Germinal center (tissue), 1 donor: ENCODE results near the gene NDUFS6.
"Not testable (repeated sequence)": the region's sequence is repeated elsewhere in the genome, so short reads cannot be mapped to it uniquely, and the experiment has no call there.

Source experiments
- DNase-seq: peaks from one replicate; pipeline ENCODE4 v3.0.0; 2012; ENCODE audit warnings: mixed read lengths, low spot score

NDUFS6 gene

DNA sequence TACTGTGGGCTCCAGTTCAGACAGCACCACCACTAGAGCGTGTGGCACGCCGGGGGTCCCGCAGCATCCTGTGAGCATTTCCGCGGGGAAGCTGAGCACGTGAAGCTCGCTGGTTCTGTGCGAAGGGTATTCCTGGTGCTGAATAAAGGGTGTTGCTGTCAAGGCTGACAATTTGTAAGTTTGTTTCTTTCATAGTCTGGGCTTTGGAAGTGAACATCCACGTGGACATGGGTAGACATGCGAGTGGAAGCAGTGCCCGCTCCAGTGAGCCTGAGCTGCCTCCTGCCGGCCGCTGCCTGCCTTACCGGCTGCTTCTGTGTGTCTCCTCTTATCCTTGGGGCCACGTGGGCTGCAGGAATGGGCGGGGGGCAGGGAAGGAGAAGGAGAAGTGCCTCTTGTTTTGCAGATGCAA lies 14.7 kb downstream of the NDUFS6 start:
- DNase-seq = no peak

DNA sequence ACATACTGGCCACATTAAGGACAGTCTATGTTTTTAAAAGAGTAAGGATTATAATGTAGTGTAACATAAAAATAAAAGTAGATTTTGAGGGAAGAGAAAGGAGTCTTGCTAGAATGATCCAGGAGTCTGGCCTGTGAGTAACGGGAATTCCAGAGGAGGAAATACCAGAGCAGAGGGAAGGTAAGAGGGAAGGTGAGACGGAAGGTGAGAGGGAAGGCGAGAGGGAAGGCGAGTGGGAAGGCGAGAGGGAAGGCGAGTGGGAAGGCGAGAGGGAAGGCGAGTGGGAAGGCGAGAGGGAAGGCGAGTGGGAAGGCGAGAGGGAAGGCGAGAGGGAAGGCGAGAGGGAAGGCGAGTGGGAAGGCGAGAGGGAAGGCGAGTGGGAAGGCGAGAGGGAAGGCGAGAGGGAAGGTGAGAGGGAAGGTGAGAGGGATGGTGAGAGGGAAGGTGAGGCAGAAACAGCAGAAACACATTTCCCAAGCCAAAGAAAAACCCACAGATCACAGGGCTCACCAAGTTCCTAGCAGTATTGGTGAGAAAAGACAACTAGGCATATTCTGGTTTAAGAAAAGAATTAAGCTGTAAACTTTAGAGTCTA lies 15.4 kb downstream of the NDUFS6 start:
- not testable (repeated sequence) for DNase-seq

DNA sequence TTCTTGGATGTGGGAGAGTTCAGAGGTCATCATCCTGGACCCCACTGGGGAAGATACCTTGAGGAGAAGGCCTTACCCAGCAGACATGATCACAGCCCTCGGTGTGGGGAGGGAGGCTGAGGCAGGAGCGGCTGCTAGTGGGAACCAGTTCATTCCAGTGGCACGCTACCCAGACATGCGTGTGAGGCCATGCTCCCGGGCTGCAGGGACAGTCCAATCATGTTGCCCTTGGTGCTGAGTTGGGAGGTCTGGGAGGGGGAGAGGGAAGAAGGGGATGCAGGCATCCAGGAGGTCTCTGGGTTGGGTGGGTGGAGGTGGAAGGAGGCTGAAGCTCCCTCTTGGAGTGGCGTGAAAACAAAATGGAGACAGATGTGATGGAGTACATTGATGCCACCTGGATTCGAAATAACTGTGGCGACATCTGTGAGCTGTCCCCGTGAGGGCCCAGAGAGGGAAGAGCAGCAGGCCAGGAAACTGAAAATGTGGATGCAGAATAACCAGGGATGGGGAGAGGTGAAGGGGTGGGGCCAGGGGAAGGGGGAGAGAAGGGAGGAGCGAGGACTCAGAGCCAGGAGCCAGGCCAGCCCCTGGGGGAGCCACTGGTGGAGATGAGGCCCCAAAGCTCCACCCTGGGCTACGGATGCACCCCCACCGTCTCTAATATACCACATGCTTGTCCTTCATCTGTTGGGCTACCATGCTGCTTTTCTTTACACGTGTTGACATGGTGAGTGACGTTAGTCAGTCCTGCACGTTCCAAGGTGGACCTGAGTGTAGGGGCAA lies 16.2 kb downstream of the NDUFS6 start:
- no peak for DNase-seq

DNA sequence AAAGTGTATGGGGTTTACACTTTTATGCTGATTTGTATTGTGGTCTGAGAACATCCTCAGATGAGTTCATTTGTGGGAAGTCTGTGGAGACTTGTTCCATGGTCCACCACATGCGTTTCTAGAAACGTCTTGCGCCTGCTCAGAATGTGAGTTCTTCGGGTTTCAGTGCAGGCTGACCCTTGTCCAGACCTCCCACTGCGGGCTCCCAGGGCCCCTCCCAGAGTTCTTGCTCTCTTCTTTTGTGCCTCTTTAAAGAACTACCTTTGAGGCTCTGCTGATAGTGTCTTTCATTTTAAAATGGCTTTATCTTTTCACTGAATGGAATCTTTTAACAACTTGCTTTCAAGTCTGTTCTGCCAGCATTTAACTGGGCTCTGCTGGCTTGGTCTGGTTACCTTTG lies 17.6 kb downstream of the NDUFS6 start:
- DNase-seq = no peak

DNA sequence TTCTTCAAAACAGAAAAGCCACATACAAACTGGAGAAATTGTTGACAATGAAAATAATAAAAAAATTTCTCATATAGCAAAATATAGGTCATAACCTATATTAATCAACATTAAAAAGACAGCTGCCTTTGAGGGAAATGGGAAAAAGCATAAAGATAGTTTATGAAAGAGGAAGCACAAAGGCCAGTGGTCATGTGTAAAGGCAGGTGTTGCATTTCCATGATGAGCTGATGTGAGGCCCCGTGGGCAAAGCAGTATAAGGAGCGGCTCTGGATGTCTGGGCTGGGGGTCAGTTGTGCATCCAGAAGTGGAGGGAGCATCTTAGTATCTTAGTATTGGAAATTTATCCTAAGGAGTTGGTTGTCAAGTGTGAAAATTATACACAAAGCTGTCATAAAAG lies 18.3 kb downstream of the NDUFS6 start:
- DNase-seq = no peak

DNA sequence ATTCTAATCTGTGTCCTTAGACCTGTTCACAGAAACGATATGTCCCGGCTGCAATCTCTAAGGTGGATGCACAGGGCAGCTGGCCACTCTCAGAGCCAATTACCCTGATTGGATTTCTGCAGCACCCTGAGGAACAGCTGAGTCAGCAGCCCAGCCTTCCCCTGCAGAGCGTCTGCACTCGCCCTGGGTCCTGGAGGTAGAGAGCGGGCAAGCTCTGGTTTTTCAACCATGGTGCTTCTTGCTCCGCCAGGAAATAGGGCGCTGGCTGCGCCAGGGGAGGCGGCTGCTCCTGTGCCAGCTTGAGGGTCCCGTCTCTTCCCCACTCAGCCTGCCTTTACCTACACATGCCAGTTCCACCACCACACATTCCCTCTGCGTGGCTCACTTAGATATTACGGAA lies 19.2 kb downstream of the NDUFS6 start:
- no peak for DNase-seq

DNA sequence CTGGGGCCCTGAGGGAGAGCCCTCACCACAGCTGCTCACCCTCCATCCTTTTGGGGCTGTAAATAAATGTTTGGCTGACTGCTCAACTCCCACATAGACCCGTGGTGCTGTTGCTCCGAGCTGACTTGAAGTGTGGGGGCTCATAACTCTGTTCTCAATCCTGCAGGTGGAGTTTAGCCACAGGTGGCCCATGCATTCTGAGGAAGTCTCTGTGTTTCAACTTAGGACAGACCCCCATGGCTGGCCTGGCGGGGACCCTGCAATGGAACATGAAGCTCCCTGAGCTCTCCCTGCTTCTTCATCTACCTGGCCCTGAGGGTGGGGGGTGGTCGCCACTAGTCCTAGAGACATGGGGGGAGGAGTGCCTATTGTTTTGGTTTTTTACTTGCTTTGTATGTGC lies 19.7 kb downstream of the NDUFS6 start:
- no peak for DNase-seq

DNA sequence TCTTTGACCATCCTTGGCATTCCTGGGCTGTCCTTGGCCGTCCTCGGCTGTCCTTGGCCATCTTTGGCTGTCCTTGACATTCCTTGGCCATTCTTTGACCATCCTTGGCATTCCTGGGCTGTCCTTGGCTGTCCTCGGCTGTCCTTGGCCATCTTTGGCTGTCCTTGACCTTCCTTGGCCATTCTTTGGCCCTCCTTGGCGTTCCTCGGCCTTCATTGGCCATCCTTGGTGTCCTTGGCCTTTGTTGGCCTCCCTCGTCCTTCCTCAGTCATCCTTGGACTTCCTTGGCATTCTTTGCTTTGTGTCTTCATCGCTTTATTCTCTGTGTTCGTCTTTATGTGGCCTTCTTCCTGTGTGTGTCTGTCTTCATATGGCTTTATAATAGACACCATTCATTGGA lies 20.7 kb downstream of the NDUFS6 start:
- DNase-seq = no peak

DNA sequence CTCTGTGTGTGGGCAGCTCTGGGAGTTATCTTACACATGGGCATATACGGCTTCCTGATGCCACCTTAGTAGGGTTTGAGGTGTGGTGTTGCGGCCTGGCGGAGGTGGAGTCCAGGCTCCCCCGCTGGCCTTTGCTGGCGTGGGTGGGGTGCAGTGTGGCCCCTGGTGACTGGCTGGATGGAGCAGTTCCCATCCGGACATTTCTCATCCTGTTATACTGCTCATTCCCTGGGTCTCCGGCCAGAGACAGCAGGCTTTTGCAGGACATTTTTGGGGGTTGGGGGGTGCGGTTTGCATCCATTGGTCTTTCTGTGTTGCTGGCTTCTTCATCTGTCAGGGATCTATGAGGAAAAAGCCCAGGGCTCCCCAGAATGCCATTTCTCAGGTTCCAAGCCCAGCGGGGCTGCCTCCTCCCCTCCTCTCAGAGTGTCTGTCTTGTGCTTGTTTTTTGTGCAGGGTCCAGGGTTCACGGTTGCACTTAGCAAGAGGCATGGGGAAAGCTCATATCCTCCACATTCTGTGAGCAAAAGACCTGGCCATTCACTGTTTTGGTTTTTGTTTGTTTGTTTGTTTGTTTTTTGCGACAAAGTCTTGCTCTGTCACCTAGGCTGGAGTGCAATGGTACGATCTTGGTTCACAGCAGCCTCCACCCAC lies 22.3 kb downstream of the NDUFS6 start:
- DNase-seq = no peak

DNA sequence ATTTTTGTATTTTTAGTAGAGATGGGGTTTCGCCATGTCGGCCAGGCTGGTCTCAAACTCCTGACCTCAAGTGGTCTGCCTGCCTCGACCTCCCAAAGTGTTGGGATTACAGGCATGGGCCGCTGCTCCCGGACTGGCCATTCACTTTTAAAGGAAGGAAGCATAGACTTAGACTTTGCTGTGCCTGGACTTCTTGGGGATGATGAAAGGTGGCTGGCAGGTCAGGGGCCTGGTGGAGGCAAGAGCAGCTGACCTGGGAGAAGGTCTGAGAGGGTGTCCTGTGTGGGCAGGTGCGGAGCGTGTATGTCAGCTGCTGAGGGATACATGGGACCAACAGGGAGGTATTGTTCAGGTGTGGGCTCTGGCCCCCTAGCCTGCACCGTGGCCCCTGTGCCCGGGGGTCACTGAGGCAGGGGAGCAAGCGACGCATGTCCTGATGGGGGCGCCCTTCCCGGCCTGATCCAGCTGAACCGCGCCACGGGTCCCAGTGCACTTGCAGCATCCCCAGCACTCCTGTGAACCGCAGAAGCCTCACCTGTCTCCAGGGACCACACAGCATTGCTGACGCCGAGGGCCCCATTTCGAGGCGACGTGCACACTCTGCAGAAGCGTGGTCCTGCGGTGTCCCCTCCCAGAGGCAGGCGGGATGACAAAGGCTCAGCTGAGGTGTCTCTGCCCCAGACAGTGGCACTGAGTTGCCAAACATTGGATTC lies 23.1 kb downstream of the NDUFS6 start:
- DNase-seq = no peak

DNA sequence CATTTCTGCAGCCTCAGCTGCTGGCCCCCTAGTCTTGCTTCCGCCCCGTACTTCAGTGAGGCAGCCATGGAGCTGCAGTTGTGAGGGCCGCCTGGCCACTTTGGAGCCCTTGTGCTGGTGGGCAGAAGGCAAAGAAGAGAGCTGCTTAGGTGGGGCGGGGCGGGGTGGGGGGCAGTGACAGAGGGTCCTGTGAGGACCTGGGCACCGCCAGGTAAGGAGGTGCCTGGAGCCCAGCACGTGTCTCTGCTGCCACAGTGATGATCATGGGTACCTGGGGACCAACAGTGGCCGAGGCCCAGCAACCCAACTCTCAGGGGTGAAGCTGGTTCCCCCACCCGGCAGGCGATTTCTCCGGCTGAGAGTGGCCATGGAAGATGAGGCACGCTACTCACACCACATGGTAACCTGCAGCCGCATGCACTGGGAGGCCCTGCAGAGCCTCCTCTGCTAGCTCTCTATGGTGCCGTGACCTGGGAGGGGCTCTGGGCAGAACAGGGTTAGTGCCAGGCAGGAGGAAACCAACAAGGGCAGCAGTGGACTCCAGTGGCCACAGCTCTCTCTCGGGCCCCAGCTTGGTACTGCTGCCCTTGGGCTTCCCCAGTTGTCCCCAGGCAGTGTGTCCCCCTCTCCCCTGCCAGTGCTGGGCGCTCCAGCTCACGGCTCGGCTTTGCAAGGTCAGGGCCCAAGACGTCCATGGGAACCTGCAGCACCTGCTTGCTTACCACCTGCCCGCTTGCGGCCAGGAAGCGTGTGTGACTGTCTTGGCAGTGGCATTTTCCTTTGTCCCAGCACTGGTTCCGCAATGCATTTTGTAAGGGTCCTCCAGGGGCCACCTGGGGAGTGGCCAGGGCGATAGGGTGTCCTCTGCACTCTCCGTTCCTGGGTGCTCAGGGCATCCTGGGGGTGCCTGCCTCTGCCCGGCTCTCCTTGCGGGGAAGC lies 24.0 kb downstream of the NDUFS6 start:
- DNase-seq = no peak

DNA sequence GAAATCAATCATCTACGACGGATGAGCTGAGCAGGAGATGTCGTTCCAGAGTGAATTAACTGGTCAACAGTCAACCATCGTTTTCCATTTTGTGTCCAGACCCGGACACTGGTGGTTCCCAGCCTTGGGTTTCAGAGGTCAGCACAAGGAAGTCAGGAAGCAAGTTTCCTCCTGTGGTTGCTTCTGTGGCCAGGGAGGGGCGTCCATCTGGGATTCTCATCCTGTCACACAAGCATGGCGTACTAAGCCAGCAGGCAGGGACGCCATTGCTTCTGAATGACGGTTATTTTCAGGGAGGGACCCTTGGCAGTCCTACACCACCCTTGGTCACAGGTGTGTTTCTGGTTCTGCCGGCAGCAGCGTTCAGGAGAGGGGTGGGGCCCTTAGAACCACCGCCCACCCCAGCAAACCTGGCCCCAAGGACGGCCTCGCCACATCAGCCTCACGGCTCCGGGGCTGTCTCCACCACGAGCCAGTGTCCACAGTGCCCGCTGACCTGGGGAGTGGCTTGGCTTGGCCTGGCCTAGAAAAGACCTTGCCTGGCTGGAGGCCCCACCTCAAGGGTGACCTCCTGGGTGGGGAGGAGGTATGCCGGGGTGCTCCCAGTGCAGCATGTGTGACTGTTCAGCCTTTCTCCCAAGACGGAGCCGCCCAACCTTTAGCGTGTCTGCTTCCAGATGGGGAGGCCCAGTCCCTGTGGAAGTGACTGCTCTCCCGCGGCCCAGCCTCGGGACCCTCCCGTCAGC lies 25.2 kb downstream of the NDUFS6 start:
- no peak for DNase-seq

DNA sequence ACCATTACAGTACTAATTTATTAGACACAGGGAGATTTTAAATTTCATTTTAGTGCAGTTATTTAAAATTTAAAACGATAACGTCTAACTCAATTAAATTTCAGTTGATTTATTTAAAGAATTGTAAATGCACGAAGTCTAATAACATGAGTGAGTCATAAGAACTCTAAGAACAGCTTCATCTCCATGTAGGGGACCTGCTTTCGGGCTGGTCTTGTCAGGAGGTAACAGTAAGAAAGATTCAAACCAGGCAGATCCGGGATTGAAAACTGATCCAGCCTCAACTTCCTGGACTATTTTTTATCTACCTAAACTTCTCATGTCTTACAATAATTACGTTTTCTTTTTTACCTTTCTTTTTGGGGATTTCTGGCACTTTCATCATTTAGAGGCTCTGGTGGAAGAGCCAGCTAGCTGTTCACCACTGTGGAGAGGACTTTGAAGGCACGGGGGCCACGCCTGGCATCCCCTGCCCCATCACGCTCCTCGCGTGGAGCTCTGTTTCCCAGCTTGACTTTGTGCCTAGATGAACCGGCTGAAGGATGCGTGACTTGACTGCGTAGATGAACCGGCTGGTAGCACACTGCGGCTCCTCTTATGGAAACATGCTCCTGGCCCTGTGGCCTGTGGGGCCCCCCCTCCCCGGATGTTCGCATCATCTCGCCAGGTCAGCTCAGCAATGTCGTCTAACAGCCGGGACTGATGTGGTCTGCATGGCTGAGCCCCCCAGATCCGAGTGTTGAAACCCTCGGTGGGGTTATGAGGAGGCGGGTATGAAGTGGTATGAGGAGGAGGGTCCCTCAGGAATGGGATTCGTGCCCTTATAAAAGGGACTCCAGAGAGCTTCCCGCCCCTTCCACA lies 26.0 kb downstream of the NDUFS6 start:
- no peak for DNase-seq

DNA sequence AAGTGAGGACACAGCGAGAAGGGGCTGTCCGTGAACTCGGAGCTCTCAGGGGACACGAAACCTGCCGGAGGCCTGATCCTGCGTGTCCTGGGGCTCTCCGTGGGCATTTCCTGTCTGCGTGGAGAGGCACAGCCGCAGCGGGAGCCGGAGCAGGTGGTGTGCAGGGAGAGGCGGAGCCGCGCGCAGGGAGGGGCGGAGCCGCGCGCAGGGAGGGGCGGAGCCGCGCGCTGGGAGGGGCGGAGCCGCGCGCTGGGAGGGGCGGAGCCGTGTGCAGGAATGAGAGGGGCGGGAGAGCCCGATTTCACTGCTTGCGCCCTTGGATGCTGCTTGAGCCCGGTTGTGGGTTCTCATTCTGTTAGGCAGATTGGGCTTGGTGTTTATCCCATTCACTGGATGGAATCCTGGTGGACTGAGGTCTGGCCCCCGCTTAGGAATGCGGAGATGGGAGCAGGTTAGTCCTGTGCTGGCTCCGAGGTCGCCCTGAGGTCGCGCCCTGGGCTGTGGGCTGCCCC lies 26.7 kb downstream of the NDUFS6 start:
- peak; percentile 41 for DNase-seq

DNA sequence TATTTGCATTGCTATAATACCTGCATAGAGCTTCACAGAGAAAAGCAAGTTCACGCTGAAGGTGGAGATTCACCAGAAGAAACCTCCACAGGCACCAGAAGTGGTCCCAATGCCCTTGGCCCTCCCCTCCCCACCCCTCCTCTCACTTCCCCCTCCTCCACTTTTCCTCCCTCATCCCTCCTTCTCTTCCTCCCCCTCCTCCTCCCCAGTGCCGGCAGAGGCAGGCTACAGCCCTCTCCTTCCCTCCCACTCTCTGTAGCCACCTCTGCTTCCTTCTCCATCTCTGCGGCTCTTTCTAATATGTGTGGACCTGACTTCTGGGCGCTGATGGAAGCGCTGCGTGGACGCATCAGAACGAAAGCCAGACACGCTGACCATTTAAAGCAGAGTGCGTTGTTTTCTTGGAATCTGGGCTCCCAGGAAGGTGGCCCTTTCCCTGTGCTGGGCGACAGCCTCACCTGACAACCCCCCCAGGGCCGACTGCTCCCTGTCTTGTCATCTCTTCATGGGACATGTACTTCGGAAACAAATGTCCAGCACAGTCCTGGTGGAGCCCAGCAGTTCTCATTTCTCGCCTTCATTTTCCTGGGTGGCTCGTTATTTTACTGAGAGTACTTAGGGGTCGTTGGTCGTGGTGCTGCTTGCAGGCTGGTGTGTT lies 29.5 kb downstream of the NDUFS6 start:
- DNase-seq = no peak

DNA sequence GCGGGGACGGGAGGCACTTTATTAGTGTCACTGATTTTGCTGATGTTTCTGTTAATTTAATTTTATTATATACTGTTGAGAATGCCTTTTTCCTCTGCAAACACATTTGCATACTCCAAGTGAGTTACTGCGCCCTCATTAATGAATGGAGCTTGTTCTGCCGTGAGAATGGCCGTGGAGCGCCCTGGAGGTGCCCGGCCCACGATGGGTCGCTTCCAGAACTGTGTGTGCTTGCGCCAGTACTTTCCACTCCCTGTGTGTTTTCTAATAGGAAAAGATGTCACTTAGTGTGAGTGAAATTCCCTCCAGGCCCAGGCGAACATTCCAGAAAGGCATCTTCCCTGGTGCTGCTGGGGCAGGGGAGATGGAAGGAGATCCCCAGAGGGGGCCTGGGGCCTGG lies 30.1 kb downstream of the NDUFS6 start:
- no peak for DNase-seq

DNA sequence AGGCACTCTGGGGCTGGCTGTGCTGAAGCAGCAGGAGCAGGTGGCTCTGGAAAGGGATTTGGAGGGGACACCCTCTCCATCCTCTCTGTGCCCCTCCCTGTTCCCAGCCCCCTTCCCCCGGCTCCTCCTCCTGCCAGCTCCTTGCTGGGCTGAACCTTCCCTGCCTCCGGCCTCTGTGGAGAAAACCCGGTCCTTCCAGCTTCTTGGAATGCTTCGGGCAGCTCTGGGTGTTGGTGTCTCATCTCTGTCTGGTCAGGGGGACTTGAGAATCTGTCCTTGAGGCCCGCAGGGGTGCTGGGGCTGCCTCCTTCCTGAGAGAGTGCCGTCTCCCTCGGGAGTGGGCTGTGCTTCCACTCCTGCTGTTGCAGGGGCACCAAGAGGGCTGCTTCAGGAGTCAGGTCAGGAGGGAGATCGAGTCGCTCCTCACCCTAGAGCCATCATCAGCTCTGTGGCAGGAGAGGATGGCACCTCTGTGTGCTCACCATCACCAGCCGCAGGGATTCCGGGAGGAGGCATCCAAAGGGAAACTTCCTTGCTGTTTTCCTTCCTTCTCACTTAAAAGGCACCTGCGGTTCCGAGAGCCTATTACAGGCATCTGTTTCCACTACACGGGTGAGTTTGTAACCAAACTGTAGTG lies 30.6 kb downstream of the NDUFS6 start:
- no peak for DNase-seq

DNA sequence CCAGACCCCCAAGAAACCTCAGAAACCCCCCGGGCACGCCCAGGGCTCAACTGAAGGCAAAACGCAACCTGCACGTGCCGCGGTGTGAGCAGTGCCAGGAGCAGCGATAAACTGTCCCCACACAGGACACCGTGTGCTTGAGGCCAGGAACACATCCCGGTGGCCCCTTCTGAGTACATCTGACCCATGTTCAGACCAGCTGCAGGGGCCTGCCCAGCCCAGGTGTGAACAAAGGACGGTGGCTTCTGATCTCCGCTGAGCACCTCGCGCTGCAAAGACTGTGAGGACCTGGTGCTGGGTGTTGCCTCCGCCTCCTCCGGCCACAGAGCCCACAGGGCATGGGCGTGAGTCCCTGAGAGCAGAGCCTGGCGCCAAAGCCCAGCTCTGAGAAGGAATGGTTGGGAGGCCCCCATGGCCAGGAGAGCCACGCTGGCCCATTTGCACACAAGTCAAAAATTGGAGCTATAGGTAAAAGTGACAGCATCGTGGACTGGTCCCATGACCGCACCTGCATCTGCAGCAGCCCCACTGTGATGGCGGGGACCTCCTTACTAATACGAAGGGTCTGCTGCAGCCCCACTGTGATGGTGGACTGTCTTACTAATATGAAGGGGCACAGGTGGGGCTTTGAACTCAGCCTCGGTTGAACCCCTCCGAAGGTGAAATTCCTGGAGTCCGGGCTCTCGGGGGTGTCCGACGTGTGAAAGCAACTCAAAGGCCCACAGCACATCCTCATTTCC lies 31.5 kb downstream of the NDUFS6 start:
- DNase-seq = no peak
